ENCODE measurements around the gene UNC5C.

UNC5C gene

DNA sequence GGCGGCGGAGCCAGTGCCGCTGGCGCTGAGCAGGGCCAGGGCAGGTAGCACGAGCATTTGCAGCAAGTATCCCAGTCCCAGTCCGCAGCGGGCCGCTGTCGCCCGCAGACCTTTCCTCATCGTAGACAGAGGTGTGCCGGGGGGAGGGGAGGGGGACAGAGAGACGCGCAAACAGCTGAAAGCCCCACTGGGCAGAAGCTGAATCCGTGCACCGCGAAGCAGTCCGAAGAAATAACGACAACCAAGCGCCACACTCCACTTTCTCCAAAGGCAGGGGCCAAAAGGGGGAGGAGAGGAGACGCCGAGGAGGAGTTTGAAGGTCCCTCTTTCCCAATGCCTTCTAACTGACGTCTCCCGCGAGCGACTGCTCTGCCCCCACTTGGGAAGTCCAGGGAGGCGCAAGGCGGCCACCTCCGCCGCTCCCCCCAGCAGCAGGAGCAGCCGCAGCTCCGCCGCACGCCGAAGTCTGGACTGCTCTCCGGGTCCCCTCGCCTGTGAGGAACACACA is at the start of gene UNC5C:
TSS of gene UNC5C (minus strand) at position 236 of the 508 bp plus-strand sequence.
- no peak for DNase-seq (ENCODE audit: low read depth)

DNA sequence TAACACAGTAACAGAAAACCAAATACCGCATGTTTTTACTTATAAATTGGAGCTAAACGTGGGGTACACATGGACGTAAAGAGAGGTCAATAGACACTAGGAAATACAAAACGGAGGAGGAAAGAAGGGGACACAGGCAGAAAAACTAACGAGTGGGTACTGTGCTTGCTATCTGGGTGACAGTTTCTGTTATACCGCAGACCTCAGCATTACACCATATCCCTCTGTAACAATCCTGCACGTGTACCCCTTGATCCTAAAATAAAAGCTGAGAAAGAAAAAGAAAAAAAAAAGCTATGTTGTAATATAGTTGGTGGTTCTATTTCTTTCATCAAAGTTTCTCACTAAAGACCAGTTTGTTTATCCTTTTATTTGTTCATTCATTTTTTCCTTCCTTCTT is 47.9 kb upstream of the UNC5C start:
- DNase-seq (ENCODE audit: low read depth) = no peak

GRCh38 chr4:95594629-95595028 is 45.9 kb upstream of the UNC5C start:
- DNase-seq (ENCODE audit: low read depth) = no peak

DNA sequence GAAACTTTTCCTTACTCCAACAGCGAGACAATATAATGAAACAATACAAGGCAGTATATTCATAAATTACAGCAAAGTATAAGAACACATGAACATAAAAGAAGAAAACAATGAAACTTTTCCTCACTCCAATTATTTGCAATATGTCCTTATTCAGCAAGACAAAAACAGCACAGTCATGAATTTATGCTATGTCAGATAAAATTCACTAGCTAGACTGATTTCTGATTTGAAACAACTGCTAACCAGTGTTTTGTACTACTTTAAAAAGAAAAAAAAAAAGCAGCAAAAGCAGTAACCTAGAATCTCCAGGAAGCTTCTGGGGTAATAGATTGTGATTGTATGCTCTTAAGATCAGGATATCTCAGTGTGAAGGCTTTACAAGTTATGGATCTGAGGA is 45.2 kb upstream of the UNC5C start:
- DNase-seq (ENCODE audit: low read depth) = no peak

DNA sequence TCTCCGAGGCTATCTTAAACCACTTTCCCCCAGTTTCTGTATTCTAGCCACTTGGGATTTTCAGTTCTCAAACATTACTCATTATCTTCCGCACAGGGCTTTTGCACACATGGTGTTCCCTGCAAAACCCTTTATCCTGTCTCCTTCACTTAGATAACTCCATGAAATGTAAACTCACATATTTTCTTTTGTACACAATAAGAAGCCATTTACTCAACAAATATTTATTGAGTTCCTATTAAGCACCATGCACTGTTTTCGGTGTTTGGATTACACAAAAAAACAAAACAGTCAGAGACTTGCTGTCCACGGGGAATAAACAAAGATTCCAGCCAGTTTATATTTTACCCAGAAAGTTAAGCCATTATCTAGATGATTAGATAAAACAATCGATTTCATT is 42.5 kb upstream of the UNC5C start:
- no peak for DNase-seq (ENCODE audit: low read depth)

DNA sequence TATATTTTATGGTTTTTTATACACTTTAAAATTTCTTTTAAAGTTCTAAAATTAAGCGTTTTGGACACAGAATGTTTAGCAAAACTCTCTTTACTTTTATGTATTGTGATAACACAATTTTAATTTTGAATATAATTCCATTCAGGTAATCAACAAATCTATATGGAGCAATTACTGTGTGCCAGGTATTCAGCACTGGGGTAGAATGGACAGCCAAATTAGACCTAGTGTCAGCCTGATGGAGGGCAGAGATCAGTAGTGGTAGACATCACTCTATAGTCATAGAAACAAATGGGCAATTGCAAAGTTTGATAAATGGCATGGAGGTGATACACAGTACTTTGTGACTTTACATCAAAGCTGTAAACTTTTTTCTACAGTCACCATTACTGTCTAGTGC is 41.8 kb upstream of the UNC5C start:
- DNase-seq (ENCODE audit: low read depth) = no peak

DNA sequence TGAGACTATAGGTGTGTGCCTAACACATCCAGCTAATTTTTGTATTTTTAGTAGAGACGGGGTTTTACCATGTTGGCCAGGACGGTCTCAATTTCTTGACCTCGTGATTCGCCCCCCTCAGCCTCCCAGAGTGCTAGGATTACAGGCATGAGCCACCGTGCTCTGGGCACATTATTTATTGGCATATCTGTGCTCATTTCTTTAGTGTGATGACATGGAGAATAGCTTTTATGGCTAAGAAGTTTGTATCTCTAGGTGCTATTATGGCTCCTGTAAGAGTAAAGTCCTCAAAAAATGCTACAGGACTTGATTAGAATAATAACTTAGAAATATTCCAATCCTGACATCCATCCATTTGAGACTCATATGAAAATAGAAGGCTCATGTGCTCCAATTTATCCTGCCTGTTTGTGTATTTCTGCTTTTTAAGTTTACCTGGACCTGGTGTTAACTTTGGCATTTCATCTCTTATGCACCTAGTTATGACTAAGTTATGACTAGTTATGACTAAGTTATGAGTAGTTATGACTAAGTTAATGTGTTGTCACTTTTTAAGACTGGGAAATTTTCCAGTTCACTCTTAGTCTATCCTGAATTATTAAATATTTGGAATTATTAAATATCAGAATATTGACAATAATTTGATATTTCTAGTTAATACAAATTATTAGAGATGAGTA is 36.4 kb upstream of the UNC5C start:
- DNase-seq (ENCODE audit: low read depth) = no peak

DNA sequence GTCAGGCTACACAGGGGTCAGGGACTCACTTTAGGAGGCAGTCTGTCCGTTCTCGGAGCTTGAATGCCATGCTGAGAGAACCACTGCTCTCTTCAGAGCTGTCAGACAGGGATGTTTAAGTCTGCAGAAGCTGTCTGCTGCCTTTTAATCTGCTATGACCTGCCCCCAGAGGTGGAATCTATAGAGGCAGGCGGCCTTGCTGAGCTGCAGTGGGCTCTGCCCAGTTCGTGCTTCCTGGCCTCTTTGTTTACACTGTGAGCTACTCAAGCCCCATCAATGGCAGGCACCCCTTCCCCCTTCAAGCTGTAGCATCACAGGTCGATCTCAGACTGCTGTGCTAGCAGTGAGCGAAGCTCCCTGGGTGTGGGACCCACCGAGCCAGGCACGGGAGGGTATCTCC is 31.5 kb upstream of the UNC5C start:
- DNase-seq (ENCODE audit: low read depth) = no peak

DNA sequence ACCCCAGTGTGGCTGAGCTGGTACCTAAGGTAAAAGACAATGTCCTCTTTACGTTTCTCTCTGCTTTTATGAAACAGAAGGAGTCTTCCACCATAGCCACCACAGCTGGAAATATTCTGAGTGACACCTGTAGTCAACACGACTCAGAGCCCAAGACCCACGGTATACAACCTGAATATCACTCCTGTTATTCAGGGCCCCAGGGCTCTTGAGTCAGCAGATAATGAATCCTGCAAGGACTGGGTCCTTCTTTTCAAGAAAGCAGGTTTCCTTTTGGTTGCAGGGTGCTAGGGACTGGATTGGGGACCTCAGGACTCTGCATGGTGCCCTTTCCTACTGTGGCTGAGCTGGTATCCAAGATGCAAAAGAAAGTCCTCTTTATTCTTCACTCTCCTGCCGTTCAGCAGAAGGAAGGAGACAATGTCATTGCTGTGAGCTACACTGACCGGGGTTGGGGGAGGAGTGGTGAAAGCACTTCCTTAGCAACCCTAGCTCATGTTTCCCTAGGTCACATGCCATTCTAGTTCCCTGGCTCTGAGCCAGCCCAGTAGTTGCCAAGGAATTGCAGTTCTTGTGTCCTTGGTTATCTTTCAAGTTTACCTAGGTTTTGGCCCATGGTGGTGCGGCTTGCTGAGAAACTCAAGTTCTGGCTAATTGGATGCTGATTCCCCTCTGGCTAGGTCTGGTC is 23.7 kb upstream of the UNC5C start:
- no peak for DNase-seq (ENCODE audit: low read depth)

DNA sequence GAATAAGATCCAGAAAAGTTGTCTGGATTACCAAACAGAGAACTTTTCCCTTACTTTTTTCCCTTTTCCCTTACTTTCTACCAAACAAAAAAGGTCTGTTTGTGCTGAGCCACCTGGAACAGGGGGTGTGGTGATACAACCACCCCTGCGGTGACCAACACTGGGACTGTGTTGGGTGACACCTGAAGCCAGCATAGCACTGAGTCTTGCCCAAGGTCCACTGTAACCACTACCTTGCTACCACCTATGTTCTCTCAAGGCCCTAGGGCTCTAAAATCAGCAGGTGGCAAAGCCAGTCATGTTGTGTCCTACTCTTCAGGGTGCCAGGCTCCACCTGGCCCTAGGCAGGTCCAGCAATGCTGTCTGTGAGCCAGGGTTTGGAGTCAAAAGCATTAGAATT is 22.8 kb upstream of the UNC5C start:
- DNase-seq (ENCODE audit: low read depth) = no peak

DNA sequence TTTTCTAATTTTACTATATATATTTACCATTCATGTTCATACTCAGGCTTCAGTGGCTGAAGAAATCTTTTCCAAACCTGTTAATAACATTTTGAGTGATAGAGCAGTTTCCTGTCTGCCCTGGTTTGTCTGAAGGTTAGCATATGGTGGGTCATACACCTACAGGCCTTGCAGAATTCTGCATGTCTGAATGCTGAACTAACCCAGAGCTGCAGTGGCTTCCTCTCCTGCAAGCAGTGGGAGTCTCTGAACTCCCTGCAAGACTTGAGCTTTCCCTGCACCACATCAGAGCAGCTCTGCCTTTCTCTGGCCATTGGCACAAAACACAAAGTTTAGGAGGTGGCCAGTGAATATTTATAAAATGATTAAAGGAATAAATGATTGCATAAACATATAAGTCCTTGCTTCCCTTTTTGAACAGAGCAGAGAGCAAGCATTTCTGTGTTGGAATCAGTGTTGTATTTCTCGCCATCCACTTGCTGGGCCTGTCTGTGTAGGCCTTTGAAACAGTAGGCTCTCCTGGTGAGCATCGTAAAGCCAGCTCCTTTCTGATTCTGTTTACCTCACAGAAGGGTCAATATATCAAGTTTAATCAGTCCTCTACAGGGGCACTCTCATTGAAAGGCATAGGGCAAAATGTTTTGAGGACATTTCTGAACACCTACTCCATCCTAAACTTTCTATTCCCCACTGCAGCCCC is 15.0 kb upstream of the UNC5C start:
- no peak for DNase-seq (ENCODE audit: low read depth)

- DNase-seq (ENCODE audit: low read depth) = no peak
These were observed 12.0 kb upstream of the UNC5C start for GRCh38 chr4:95560774-95561173.

DNA sequence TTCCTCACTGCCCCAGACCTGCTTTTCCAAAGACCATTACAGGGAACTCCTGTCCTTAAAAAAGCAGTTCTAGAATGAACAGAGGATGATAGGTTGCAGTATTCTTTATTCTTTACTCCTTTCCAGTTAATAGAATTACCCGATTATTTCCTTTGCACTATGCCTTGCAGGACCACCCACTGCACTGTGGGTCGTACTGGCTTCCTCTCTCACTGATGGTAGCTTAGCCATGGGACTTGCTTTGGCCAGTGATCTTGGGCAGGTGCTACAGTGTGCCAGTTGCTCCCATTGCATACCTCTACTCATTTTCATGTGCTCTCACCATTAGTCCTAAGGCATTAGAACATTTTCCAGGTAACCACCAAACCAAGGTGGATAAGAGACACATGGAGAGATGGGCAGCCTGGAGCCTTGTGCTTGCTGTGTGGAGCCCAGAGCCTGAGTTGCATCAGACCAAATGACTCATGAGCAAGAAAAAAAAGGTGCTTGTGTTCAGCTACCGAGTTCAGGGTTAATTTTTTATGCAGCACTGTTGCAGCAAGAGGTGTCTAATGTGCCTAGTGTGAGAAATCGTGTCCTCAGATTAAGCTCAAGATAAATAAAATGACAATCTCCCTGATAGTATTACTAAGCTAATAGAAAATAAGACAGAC is 7.6 kb upstream of the UNC5C start:
- DNase-seq (ENCODE audit: low read depth) = no peak

DNA sequence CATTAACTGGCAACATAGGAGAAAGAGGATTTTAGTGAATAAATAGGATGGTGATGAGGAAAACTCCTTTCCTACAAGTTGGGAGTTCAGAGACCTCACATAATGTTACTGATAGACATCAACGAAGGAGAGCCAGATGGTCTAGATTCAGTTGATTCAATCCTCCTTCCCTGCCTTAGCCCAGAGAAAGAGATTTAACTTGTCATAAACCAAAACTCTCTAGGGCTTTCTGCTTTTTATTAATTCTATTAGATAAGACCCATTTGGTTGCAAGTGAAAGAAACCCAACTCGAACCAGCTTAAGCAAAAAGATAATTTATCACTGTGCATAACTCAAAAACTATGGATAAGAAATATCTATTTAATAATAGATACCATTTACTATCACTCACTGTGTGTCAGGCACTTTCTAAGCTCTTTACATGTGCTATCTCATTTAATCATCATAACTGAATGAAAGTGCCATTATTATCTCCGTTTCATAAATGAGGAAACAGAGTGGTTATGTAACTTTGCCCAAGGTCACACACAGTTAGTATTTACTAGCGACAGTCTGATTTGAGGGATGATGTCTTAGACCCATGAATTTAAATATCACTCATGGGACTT is 4.3 kb upstream of the UNC5C start:
- DNase-seq (ENCODE audit: low read depth) = no peak

GRCh38 chr4:95551653-95552052 is 2.9 kb upstream of the UNC5C start:
- DNase-seq (ENCODE audit: low read depth) = no peak

GRCh38 chr4:95550115-95550987 is 1.6 kb upstream of the UNC5C start:
- no peak for DNase-seq (ENCODE audit: low read depth)

- no peak for DNase-seq (ENCODE audit: low read depth)
These were observed 707 bp upstream of the UNC5C start for GRCh38 chr4:95549246-95550114.

DNA sequence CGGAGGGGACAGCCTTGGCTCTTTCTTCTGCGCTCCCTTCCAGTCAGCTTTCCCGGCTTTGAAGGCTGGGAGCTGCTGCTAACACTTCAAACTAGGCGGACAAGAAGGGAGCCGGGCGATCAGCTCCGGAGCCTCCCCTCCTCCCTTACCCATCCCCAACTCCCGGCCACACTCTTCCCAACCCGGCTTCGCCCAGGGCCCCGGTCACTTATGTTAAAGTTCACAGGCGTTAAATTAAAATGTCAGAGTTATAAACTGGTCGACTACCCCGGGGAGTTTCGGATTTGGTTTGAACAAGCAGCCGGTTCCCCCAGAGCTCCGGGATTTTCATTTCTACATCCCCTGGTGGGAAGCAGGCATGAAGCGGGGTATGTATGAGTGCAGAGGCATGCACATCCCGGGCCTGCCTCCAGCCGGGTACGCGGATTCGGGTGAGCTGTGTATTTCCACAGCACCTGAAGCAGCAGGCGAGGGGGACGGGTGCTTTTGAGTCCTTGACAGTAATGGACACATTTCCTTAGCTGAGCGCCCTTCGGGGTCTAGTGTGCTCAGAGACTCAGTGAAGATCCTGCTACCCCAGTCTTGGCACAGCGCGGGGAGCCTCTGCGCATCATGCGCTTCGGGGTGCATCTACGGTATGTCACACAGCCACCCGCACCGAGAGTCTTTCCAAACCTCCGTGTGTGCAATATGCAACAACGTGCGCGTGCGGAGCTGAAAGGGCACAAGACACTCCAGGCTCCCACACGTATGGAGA is 880 bp downstream of the UNC5C start:
- DNase-seq (ENCODE audit: low read depth) = no peak

All from activated T-cell treated with anti-CD3 and anti-CD28 coated beads for 24 hours (primary cell).